Stomach (tissue), 4 donors: ENCODE measurements around the gene ROBO3.

Source experiments
- EP300 ChIP-seq: sonication (generic); formaldehyde crosslinking; IDR thresholded peaks from one replicate; pipeline ENCODE4 v1.6.1; 2017; ENCODE audit warnings: antibody characterized with exemption
- TF ChIP-seq, protein P1 (sequence below), 7 experiments: fragments of 450-650 bp in 4 of 7; fragments of 200-600 bp in 3 of 7; sonication (generic) in 3 of 7; IDR thresholded peaks; one replicate each; pipeline ENCODE4 v1.5.1; 2016 to 2019; ENCODE audit warnings: antibody characterized with exemption in 7 of 7, control low read depth in 2 of 7, mild to moderate bottlenecking in 1 of 7

DNA sequence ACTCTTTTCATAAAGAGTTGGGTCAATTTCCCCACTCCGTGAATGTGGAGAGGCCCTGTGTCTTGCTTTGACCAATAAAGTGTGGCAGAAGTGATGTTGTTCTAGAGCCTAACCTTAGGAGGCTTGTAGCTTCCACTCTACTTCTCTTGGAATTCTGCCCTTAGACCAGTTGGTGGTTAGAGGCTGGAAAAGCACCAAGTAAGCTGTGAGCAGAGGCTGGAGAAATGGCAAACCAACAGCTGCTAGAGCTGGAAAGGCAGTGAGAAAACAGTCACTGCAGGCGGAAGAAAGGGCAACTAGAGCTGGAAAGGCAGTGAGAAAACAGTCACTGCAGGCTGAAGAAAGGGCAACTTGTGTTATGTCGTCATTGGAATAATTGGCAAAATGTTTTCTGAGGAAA lies 35.2 kb upstream of the ROBO3 start:
- TF ChIP-seq, protein P1, sequence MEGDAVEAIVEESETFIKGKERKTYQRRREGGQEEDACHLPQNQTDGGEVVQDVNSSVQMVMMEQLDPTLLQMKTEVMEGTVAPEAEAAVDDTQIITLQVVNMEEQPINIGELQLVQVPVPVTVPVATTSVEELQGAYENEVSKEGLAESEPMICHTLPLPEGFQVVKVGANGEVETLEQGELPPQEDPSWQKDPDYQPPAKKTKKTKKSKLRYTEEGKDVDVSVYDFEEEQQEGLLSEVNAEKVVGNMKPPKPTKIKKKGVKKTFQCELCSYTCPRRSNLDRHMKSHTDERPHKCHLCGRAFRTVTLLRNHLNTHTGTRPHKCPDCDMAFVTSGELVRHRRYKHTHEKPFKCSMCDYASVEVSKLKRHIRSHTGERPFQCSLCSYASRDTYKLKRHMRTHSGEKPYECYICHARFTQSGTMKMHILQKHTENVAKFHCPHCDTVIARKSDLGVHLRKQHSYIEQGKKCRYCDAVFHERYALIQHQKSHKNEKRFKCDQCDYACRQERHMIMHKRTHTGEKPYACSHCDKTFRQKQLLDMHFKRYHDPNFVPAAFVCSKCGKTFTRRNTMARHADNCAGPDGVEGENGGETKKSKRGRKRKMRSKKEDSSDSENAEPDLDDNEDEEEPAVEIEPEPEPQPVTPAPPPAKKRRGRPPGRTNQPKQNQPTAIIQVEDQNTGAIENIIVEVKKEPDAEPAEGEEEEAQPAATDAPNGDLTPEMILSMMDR (IDR thresholded peaks at IDR 0.05) = no peak
- no peak for TF ChIP-seq EP300
